HG02938 (cell line): ENCODE measurements around the gene CCSAP.
A peak's percentile ranks its signal among the peaks of the same experiment; 100 is the strongest.

ENCODE experiments used
- ATAC-seq: cut with Tn5 transposase; IDR thresholded peaks from one replicate; pipeline ENCODE4 v1.9.1; 2021; ENCODE audit warnings: mild to moderate bottlenecking, moderate library complexity; ENCODE audit not compliant: unreplicated experiment

Gene CCSAP

GRCh38 chr1:229288516-229288915, 54.3 kb downstream of the CCSAP start:
- no peak for ATAC-seq

GRCh38 chr1:229287267-229287666, 55.6 kb downstream of the CCSAP start:
- no peak for ATAC-seq

- ATAC-seq, result no peak
These were observed 56.6 kb downstream of the CCSAP start for GRCh38 chr1:229286099-229286766.

GRCh38 chr1:229285440-229285839, 57.4 kb downstream of the CCSAP start:
- no peak for ATAC-seq

GRCh38 chr1:229284887-229285286, 58.0 kb downstream of the CCSAP start:
- ATAC-seq, result no peak

GRCh38 chr1:229283183-229283611, 59.6 kb downstream of the CCSAP start:
- ATAC-seq, result no peak

GRCh38 chr1:229282295-229282823, 60.5 kb downstream of the CCSAP start:
- no peak for ATAC-seq

GRCh38 chr1:229281339-229281926, 61.4 kb downstream of the CCSAP start:
- ATAC-seq, result no peak

GRCh38 chr1:229280921-229281320, 61.9 kb downstream of the CCSAP start:
- ATAC-seq, result no peak

GRCh38 chr1:229280037-229280828, 62.6 kb downstream of the CCSAP start:
- no peak for ATAC-seq

- no peak for ATAC-seq
These were observed 63.6 kb downstream of the CCSAP start for GRCh38 chr1:229279242-229279641.

GRCh38 chr1:229278120-229278741, 64.6 kb downstream of the CCSAP start:
- no peak for ATAC-seq

- no peak for ATAC-seq
These were observed 67.8 kb downstream of the CCSAP start for GRCh38 chr1:229275005-229275404.

GRCh38 chr1:229273507-229274232, 69.2 kb downstream of the CCSAP start:
- no peak for ATAC-seq

- ATAC-seq, result no peak
These were observed 70.4 kb downstream of the CCSAP start for GRCh38 chr1:229272164-229273158.

GRCh38 chr1:229271448-229272159, 71.2 kb downstream of the CCSAP start:
- ATAC-seq, result peak; percentile 50
